ENCODE results near the gene NLGN1.

NLGN1 gene

DNA sequence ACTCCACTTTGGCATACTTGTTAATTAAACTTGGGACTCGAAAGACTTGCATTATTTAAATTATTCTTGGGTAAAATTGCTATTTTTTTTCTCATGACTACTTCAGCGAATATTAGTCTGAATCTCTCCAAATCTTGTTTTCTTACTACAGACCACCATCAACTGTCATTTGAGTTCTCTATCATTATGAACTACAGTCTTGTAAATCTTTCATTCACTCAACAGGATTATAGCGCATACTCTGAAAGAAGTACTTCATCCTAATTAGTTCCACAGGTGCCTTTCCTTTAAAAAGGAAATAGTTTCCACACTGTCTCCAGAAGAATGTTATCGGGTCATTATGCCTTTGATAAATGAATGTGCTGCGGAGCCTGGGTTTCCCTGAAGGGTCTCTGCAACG is 149.5 kb downstream of the NLGN1 start:
- TF ChIP-seq, protein P1, sequence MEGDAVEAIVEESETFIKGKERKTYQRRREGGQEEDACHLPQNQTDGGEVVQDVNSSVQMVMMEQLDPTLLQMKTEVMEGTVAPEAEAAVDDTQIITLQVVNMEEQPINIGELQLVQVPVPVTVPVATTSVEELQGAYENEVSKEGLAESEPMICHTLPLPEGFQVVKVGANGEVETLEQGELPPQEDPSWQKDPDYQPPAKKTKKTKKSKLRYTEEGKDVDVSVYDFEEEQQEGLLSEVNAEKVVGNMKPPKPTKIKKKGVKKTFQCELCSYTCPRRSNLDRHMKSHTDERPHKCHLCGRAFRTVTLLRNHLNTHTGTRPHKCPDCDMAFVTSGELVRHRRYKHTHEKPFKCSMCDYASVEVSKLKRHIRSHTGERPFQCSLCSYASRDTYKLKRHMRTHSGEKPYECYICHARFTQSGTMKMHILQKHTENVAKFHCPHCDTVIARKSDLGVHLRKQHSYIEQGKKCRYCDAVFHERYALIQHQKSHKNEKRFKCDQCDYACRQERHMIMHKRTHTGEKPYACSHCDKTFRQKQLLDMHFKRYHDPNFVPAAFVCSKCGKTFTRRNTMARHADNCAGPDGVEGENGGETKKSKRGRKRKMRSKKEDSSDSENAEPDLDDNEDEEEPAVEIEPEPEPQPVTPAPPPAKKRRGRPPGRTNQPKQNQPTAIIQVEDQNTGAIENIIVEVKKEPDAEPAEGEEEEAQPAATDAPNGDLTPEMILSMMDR (conservative IDR thresholded peaks at IDR 0.05; ENCODE audit: control insufficient read depth, insufficient read depth, low read depth, low read length) = no peak
- H3K4me3 ChIP-seq (ENCODE audit: control insufficient read depth, low read depth, low read length) = no peak overlapping the region
- no peak for DNase-seq (ENCODE audit: low read depth)

DNA sequence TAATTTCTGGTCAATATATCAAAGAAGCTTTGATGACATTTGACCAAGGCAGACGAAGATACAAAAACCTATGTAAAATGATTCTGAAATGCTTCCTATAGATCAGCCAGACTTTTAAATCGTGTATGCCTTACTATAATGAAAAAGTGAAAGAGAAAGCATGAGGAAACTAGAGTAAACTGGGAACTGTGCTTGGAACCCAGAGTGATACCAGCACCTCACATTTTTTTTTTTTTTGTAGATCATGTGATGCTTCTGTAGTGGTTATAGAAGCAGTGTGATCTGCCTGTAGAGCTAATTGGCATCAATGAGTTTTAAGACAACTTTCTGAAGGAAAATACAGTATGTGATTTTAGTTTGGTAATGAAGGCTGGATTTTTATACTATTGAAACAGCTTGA is 150.7 kb downstream of the NLGN1 start:
- TF ChIP-seq, protein P1 (conservative IDR thresholded peaks at IDR 0.05; ENCODE audit: control insufficient read depth, insufficient read depth, low read depth, low read length) = no peak
- no peak overlapping the region for H3K4me3 ChIP-seq (ENCODE audit: control insufficient read depth, low read depth, low read length)
- no peak for DNase-seq (ENCODE audit: low read depth)

DNA sequence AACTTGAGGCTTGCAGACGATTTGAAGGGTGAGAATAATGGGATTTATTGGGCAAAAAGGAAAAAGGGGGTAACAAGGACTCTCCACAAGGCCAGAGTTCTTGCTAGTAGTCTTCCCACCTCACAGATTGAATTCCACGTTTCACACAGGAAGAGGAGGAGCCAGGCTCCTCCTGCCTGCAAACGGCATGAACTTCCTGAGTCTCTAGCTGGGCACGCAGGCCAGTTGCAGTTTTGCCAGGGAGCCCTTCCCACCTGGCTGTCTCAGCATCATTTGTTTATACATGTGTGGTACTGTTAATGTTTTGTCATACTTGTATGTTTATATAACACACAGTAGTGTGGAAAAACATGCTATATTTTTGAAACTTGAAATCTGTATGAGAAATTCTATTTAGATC is 155.0 kb downstream of the NLGN1 start:
- TF ChIP-seq, protein P1 (conservative IDR thresholded peaks at IDR 0.05; ENCODE audit: control insufficient read depth, insufficient read depth, low read depth, low read length) = no peak
- DNase-seq (ENCODE audit: low read depth) = no peak
- no peak overlapping the region for H3K4me3 ChIP-seq (ENCODE audit: control insufficient read depth, low read depth, low read length)

DNA sequence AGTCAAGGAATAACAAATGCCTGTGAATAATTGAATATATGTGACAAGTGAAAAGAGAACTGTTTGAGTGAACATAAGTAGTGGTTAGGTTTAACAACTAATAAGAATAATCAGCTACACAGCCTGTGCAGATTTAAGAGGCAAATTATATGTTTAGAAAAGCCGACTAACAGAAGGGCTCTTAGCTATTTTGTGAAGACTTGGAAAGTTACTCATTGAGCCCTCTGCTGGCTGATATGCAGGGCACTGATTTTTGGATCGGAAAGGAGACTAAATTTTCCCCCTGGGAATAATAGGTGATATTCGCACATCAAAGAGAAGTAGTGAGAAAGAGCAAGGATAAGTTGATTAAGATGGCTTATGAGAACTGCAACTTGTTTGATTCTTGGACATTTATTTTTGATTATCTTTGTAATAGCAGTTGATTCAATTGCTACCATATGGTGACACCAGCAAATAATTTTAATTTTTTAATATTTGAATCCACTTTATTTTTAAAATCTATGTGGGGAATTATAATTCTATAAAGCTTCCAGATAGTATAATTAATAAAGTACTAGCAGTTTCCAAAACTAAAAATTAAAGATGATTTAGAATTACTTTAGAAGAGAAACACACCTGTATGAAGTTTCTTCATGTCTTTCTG is 156.2 kb downstream of the NLGN1 start:
- no peak overlapping the region for H3K4me3 ChIP-seq (ENCODE audit: control insufficient read depth, low read depth, low read length)
- TF ChIP-seq, protein P1 (conservative IDR thresholded peaks at IDR 0.05; ENCODE audit: control insufficient read depth, insufficient read depth, low read depth, low read length) = peak; percentile 84
- peak; percentile 62 for DNase-seq (ENCODE audit: low read depth)

DNA sequence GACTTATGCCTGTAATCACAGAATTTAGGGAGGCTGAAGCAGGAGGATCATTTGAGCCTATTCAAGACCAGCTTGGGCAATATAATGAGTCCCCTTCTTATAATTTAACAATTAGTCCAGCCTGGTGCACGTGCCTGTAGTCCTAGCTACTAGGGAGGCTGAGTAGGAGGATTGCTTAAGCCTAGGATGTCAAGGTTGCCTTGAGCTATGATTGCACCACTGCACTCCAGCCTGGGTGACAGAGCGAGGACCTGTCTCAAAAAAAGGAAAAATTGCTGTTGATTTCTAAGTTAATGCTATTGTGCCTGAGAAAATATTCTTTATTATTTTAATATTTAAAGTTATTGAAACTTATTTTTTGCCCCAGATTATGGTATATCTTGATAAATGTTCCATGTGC is 159.0 kb downstream of the NLGN1 start:
- no peak for DNase-seq (ENCODE audit: low read depth)
- TF ChIP-seq, protein P1 (conservative IDR thresholded peaks at IDR 0.05; ENCODE audit: control insufficient read depth, insufficient read depth, low read depth, low read length) = no peak
- no peak overlapping the region for H3K4me3 ChIP-seq (ENCODE audit: control insufficient read depth, low read depth, low read length)

DNA sequence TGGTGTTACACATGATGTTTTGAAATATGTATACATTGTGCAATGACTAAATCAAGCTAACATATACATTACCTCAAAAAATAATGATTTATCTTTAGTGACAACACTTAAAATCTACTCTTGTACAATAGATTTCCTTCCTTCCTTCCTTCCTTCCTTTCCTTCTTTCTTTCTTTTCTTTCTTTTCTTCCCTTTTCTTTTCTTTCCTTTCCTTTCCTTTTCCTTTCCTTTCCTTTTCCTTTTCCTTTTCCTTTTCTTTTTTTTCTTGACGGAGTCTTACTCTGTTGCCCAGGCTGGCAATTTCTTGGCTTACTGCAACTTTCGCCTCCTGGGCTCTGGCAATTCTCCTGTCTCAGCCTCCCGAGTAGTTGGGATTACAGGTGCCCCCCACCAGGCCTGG is 170.5 kb downstream of the NLGN1 start:
- H3K4me3 ChIP-seq (ENCODE audit: control insufficient read depth, low read depth, low read length) = no peak overlapping the region
- no peak for DNase-seq (ENCODE audit: low read depth)
- TF ChIP-seq, protein P1 (conservative IDR thresholded peaks at IDR 0.05; ENCODE audit: control insufficient read depth, insufficient read depth, low read depth, low read length) = no peak

DNA sequence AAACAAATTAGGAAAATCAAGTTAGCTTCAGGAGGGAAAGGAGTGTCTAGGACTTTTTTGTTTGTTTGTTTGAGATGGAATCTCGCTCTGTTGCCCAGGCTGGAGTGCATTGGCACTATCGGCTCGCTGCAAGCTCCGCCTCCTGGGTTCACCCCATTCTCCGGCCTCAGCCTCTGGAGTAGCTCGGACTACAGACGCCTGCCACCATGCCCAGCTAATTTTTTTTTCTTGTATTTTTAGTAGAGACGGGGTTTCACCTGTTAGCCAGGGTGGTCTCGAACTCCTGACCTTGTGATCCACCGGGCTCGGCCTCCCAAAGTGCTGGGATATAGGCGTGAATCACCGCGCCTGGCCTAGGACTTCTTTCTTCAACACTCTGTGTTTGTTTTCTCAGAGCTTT is 171.1 kb downstream of the NLGN1 start:
- TF ChIP-seq, protein P1 (conservative IDR thresholded peaks at IDR 0.05; ENCODE audit: control insufficient read depth, insufficient read depth, low read depth, low read length) = no peak
- no peak for DNase-seq (ENCODE audit: low read depth)
- no peak overlapping the region for H3K4me3 ChIP-seq (ENCODE audit: control insufficient read depth, low read depth, low read length)
